HG03095 (cell line): ENCODE results near the gene MSANTD4.
"Not testable (repeated sequence)": the region's sequence is repeated elsewhere in the genome, so short reads cannot be mapped to it uniquely, and the experiment has no call there.

Source experiments
- ATAC-seq: cut with Tn5 transposase; IDR thresholded peaks from one replicate; pipeline ENCODE4 v1.9.1; 2021; ENCODE audit warnings: moderate library complexity; ENCODE audit not compliant: unreplicated experiment

The MSANTD4 gene

GRCh38 chr11:106021967-106022794 lies at the start of gene MSANTD4:
Gene MSANTD4, minus strand, starts transcription at chr11:106022240. Its CDS starts 11,323 bp downstream, at chr11:106010917.
- ATAC-seq = peak; percentile 97

GRCh38 chr11:106070606-106071005 lies 48.6 kb upstream of the MSANTD4 start:
- no peak for ATAC-seq

- ATAC-seq = peak; percentile 56
Measured at GRCh38 chr11:106063009-106063408, 41.0 kb upstream of the MSANTD4 start.

- ATAC-seq = no peak
Measured at GRCh38 chr11:106061954-106062949, 40.2 kb upstream of the MSANTD4 start.

GRCh38 chr11:106061249-106061784 lies 39.3 kb upstream of the MSANTD4 start:
- no peak for ATAC-seq

- ATAC-seq = no peak
Measured at GRCh38 chr11:106059617-106060016, 37.6 kb upstream of the MSANTD4 start.

- not testable (repeated sequence) for ATAC-seq
Measured at GRCh38 chr11:106058377-106058776, 36.3 kb upstream of the MSANTD4 start.

- ATAC-seq = no peak
Measured at GRCh38 chr11:106051103-106051502, 29.1 kb upstream of the MSANTD4 start.

GRCh38 chr11:106049727-106050476 lies 27.9 kb upstream of the MSANTD4 start:
- ATAC-seq = no peak

GRCh38 chr11:106047631-106048030 lies 25.6 kb upstream of the MSANTD4 start:
- ATAC-seq = no peak

GRCh38 chr11:106043540-106043939 lies 21.5 kb upstream of the MSANTD4 start:
- no peak for ATAC-seq

GRCh38 chr11:106032861-106033260 lies 10.8 kb upstream of the MSANTD4 start:
- ATAC-seq = no peak

- no peak for ATAC-seq
Measured at GRCh38 chr11:106031936-106032335, 9.9 kb upstream of the MSANTD4 start.

- no peak for ATAC-seq
Measured at GRCh38 chr11:106031202-106031810, 9.3 kb upstream of the MSANTD4 start.

- ATAC-seq = no peak
Measured at GRCh38 chr11:106030609-106031008, 8.6 kb upstream of the MSANTD4 start.

- no peak for ATAC-seq
Measured at GRCh38 chr11:106022795-106023275, 795 bp upstream of the MSANTD4 start.

- ATAC-seq = peak; percentile 10
Measured at GRCh38 chr11:106021181-106021966, 666 bp downstream of the MSANTD4 start.

- no peak for ATAC-seq
Measured at GRCh38 chr11:106017093-106017492, 4.9 kb downstream of the MSANTD4 start.

- no peak for ATAC-seq
Measured at GRCh38 chr11:106015066-106015465, 7.0 kb downstream of the MSANTD4 start.
